HCT116 (cell line): ENCODE measurements around the gene NR6A1. TPM values are rescaled to one million over a fixed set of nuclear protein-coding genes. Genes with fewer than 3 reads are reported as not detected.

Experiments used
- ATAC-seq: fragments of 200-7000 bp; cut with Tn5 transposase; 2 replicates; pipeline ENCODE4 v1.9.1; 2020; ENCODE audit warnings: mild to moderate bottlenecking, moderate library complexity
- BruUV-seq: library from RNA; stranded (reverse); fragments of 400-500 nt; replicated peaks from 2 replicates; lab custom pipeline; 2021; lab: Mats Ljungman, UMichigan
- CTCF ChIA-PET: fragments of 300-600 bp; sonication (Branson Sonifier 250); formaldehyde crosslinking; loops from one replicate; lab custom pipeline; 2021; ENCODE audit warnings: antibody characterized with exemption; lab: Charles Lee
- POLR2A ChIA-PET: fragments of 300-600, 350-600 bp; sonication (Branson Sonifier 250); formaldehyde crosslinking; loops from one replicate; lab custom pipeline; 2021; ENCODE audit warnings: antibody characterized with exemption; lab: Charles Lee
- RAD21 ChIA-PET, 2 experiments: fragments of 300-600 bp; sonication (Branson Sonifier 250); formaldehyde crosslinking; loops; one replicate each; lab custom pipeline; 2023; ENCODE audit warnings: low total read pairs in 2 of 2; ENCODE audit not compliant: uncharacterized antibody in 2 of 2, unreplicated experiment in 2 of 2, low non-redundant PET in 1 of 2; lab: Charles Lee
- DNase-seq: peaks from one replicate; pipeline ENCODE4 v3.0.0-alpha.2; 2010; ENCODE audit warnings: low read depth, low spot score
- H2AFZ ChIP-seq: fragments of 200-600 bp; shearing (Covaris generic), sonication (generic); 2 replicates; pipeline ENCODE4 v1.6.1; 2017; ENCODE audit warnings: low read depth, mixed run types, mixed read lengths, antibody characterized with exemption, low read length; ENCODE audit not compliant: poor library complexity, severe bottlenecking
- H3K27ac ChIP-seq: 2 replicates; pipeline ENCODE4 v1.5.1; 2012; ENCODE audit warnings: low read depth, low read length
- H3K27me3 ChIP-seq: fragments of 200-600 bp; sonication (generic); 2 replicates; pipeline ENCODE4 v1.6.1; 2016; ENCODE audit warnings: mixed run types, low read length, mixed read lengths; ENCODE audit not compliant: insufficient read depth
- H3K36me3 ChIP-seq, 2 experiments: fragments of 200-500 bp in 1 of 2; fragments of 200-600 bp in 1 of 2; sonication (Bioruptor generic) in 1 of 2; sonication (generic) in 1 of 2; 2 replicates each; pipeline versions ENCODE4 v1.5.1 to v1.6.1; 2014 to 2016; ENCODE audit warnings: low read length in 2 of 2, inconsistent platforms in 1 of 2, mixed read lengths in 1 of 2, mixed run types in 1 of 2; ENCODE audit not compliant: insufficient read depth in 2 of 2, control insufficient read depth in 1 of 2
- H3K4me1 ChIP-seq, 2 experiments: fragments of 200-600 bp in 1 of 2; sonication (generic) in 1 of 2; 2 replicates each; pipeline versions ENCODE4 v1.5.1 to v1.6.1; 2012 to 2017; ENCODE audit warnings: low read length in 2 of 2, inconsistent platforms in 1 of 2, mild to moderate bottlenecking in 1 of 2, mixed read lengths in 1 of 2, mixed run types in 1 of 2, moderate library complexity in 1 of 2; ENCODE audit not compliant: insufficient read depth in 2 of 2, control insufficient read depth in 1 of 2
- H3K4me2 ChIP-seq: fragments of 200-600 bp; sonication (generic); 2 replicates; pipeline ENCODE4 v1.6.1; 2017; ENCODE audit warnings: mixed run types, low read length, mixed read lengths
- H3K4me3 ChIP-seq, 2 experiments: fragments of 200-600 bp in 1 of 2; sonication (generic) in 1 of 2; replicated peaks in 1 of 2; 2 replicates each; pipeline ENCODE4 v1.5.1; 2011 to 2016; ENCODE audit warnings: low read length in 2 of 2, control low read depth in 1 of 2, low read depth in 1 of 2, mild to moderate bottlenecking in 1 of 2, mixed read lengths in 1 of 2, mixed run types in 1 of 2
- H3K79me2 ChIP-seq: fragments of 200-600 bp; sonication (generic); 2 replicates; pipeline ENCODE4 v1.6.1; 2017; ENCODE audit warnings: mild to moderate bottlenecking, mixed run types, low read length, moderate library complexity, mixed read lengths; ENCODE audit not compliant: insufficient read depth
- H3K9ac ChIP-seq: fragments of 200-600 bp; sonication (generic); 2 replicates; pipeline ENCODE4 v1.6.1; 2016; ENCODE audit warnings: low read length, mixed read lengths
- H3K9me2 ChIP-seq: fragments of 200-600 bp; sonication (generic), shearing (Covaris generic); 2 replicates; pipeline ENCODE4 v1.6.1; 2017; ENCODE audit warnings: mixed run types, mild to moderate bottlenecking, moderate library complexity; ENCODE audit not compliant: insufficient read depth
- H3K9me3 ChIP-seq, 2 experiments: fragments of 200-500 bp in 1 of 2; fragments of 200-600 bp in 1 of 2; sonication (Bioruptor generic) in 1 of 2; sonication (generic) in 1 of 2; 2 replicates each; pipeline ENCODE4 v1.6.1; 2014 to 2017; ENCODE audit warnings: low read length in 2 of 2, mixed read lengths in 2 of 2, inconsistent platforms in 1 of 2, low read depth in 1 of 2, mild to moderate bottlenecking in 1 of 2, mixed run types in 1 of 2, moderate library complexity in 1 of 2; ENCODE audit not compliant: control insufficient read depth in 1 of 2, insufficient read depth in 1 of 2
- H4K20me1 ChIP-seq: fragments of 200-600 bp; sonication (generic), shearing (Covaris generic); 2 replicates; pipeline ENCODE4 v1.6.1; 2017; ENCODE audit warnings: mixed run types, mild to moderate bottlenecking, moderate library complexity; ENCODE audit not compliant: insufficient read depth
- CBX3 ChIP-seq: IDR thresholded peaks from 2 replicates; pipeline ENCODE4 v1.6.1; 2012; ENCODE audit warnings: low read depth
- EGR1 ChIP-seq: IDR thresholded peaks from 2 replicates; pipeline ENCODE4 v1.6.1; 2012; ENCODE audit warnings: low read depth
- ELF1 ChIP-seq: IDR thresholded peaks from 2 replicates; pipeline ENCODE4 v1.6.1; 2012; ENCODE audit warnings: low read depth, borderline replicate concordance
- EZH2 ChIP-seq: fragments of 200-600 bp; sonication (generic); IDR thresholded peaks from 2 replicates; pipeline ENCODE4 v1.6.1; 2017; ENCODE audit warnings: antibody characterized with exemption, mixed run types
- FOSL1 ChIP-seq: IDR thresholded peaks from 2 replicates; pipeline ENCODE4 v1.6.1; 2012; ENCODE audit warnings: low read depth
- JUND ChIP-seq: IDR thresholded peaks from 2 replicates; pipeline ENCODE4 v1.6.1; 2012
- POLR2A ChIP-seq: IDR thresholded peaks from 2 replicates; pipeline ENCODE4 v1.7.0; 2011; ENCODE audit warnings: borderline replicate concordance; ENCODE audit not compliant: insufficient read depth, insufficient read length; ENCODE audit errors: extremely low read depth
- POLR2AphosphoS5 ChIP-seq: IDR thresholded peaks from 2 replicates; pipeline ENCODE4 v1.6.1; 2011; ENCODE audit warnings: mild to moderate bottlenecking, low read depth, low read length, moderate library complexity
- RAD21 ChIP-seq: IDR thresholded peaks from 2 replicates; pipeline ENCODE4 v1.6.1; 2012; ENCODE audit warnings: low read depth, mild to moderate bottlenecking
- SRF ChIP-seq: IDR thresholded peaks from 2 replicates; pipeline ENCODE4 v1.6.1; 2012; ENCODE audit warnings: low read depth
- TCF7L2 ChIP-seq: IDR thresholded peaks from 2 replicates; pipeline ENCODE4 v1.7.0; 2011; ENCODE audit warnings: borderline replicate concordance, inconsistent platforms; ENCODE audit not compliant: insufficient read depth, insufficient read length; ENCODE audit errors: extremely low read depth
- intact Hi-C: fragments of 100-400 bp; cut with micrococcal nuclease; formaldehyde crosslinking; loops from 2 replicates; pipeline ENCODE4 v1.10.0; 2022
- total RNA-seq: library from RNA; stranded (reverse); gene quantifications from one replicate; pipeline ENCODE4 v1.2.1, GENCODE V29; 2021; ENCODE audit not compliant: unreplicated experiment
- TF ChIP-seq, protein P1 (sequence below): IDR thresholded peaks from 2 replicates; pipeline ENCODE4 v1.6.1; 2011; ENCODE audit warnings: mild to moderate bottlenecking, low read length, moderate library complexity; ENCODE audit not compliant: insufficient replicate concordance; ENCODE audit errors: extremely low read depth
- TF ChIP-seq, protein P2 (sequence below): IDR thresholded peaks from 2 replicates; pipeline ENCODE4 v1.6.1; 2012
- TF ChIP-seq, protein P3 (sequence below): IDR thresholded peaks from 2 replicates; pipeline ENCODE4 v1.6.1; 2012; ENCODE audit warnings: low read depth

The NR6A1 gene
- total RNA-seq, 1 experiment from 2014 or later: 9.9 TPM

GRCh38 chr9:124496075-124496449, 275.0 kb downstream of the NR6A1 start:
- ChIA-PET CTCF (no interaction called here), RAD21 (no interaction called here), POLR2A (no interaction called here)
- no peaks in the 10 kb centered on the region for H4K20me1 ChIP-seq
- H3K27ac ChIP-seq: no peak overlapping the region
- H3K27me3 ChIP-seq: no peaks in the 10 kb centered on the region
- intact Hi-C loops: no loop called here
- H3K36me3 ChIP-seq: no peaks in the 10 kb centered on the region
- no peak for DNase-seq
- no peaks in the 10 kb centered on the region for H3K4me1 ChIP-seq
- H3K4me3 ChIP-seq: no peak overlapping the region
- ATAC-seq: no peak
- no peaks in the 10 kb centered on the region for H3K9me2 ChIP-seq
- no TSS peak for BruUV-seq
- no peaks in the 10 kb centered on the region for H3K9me3 ChIP-seq
- H3K9ac ChIP-seq: no peak overlapping the region
- H3K4me2 ChIP-seq: no peak overlapping the region
- no peaks in the 10 kb centered on the region for H3K79me2 ChIP-seq
- no peak for TF ChIP-seq RAD21
- TF ChIP-seq JUND: no peak
- TF ChIP-seq, protein P1, sequence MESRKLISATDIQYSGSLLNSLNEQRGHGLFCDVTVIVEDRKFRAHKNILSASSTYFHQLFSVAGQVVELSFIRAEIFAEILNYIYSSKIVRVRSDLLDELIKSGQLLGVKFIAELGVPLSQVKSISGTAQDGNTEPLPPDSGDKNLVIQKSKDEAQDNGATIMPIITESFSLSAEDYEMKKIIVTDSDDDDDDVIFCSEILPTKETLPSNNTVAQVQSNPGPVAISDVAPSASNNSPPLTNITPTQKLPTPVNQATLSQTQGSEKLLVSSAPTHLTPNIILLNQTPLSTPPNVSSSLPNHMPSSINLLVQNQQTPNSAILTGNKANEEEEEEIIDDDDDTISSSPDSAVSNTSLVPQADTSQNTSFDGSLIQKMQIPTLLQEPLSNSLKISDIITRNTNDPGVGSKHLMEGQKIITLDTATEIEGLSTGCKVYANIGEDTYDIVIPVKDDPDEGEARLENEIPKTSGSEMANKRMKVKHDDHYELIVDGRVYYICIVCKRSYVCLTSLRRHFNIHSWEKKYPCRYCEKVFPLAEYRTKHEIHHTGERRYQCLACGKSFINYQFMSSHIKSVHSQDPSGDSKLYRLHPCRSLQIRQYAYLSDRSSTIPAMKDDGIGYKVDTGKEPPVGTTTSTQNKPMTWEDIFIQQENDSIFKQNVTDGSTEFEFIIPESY: no peak
- TF ChIP-seq CBX3: no peak
- TF ChIP-seq FOSL1: no peak
- H2AFZ ChIP-seq: no peak overlapping the region

- intact Hi-C loops: no loop called here
- H3K4me3 ChIP-seq: no peak overlapping the region
- no peaks in the 10 kb centered on the region for H3K4me1 ChIP-seq
- H3K36me3 ChIP-seq: no peaks in the 10 kb centered on the region
- ChIA-PET CTCF (no interaction called here), RAD21 (no interaction called here), POLR2A (no interaction called here)
- no peak overlapping the region for H3K9ac ChIP-seq
- H3K27ac ChIP-seq: no peak overlapping the region
- H3K79me2 ChIP-seq: no peaks in the 10 kb centered on the region
- no peak for ATAC-seq
- BruUV-seq: no TSS peak
- H4K20me1 ChIP-seq: no peaks in the 10 kb centered on the region
- no peak for DNase-seq
- H3K9me2 ChIP-seq: no peaks in the 10 kb centered on the region
- no peak overlapping the region for H3K4me2 ChIP-seq
- no peak overlapping the region for H2AFZ ChIP-seq
- H3K9me3 ChIP-seq: no peaks in the 10 kb centered on the region
- H3K27me3 ChIP-seq: no peaks in the 10 kb centered on the region
- TF ChIP-seq JUND (no peak), SRF (no peak), EZH2 (no peak), EGR1 (no peak), FOSL1 (no peak), ELF1 (no peak), POLR2A (no peak), TCF7L2 (no peak), POLR2AphosphoS5 (no peak)
- TF ChIP-seq, protein P2, sequence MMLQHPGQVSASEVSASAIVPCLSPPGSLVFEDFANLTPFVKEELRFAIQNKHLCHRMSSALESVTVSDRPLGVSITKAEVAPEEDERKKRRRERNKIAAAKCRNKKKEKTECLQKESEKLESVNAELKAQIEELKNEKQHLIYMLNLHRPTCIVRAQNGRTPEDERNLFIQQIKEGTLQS: no peak
- TF ChIP-seq, protein P3, sequence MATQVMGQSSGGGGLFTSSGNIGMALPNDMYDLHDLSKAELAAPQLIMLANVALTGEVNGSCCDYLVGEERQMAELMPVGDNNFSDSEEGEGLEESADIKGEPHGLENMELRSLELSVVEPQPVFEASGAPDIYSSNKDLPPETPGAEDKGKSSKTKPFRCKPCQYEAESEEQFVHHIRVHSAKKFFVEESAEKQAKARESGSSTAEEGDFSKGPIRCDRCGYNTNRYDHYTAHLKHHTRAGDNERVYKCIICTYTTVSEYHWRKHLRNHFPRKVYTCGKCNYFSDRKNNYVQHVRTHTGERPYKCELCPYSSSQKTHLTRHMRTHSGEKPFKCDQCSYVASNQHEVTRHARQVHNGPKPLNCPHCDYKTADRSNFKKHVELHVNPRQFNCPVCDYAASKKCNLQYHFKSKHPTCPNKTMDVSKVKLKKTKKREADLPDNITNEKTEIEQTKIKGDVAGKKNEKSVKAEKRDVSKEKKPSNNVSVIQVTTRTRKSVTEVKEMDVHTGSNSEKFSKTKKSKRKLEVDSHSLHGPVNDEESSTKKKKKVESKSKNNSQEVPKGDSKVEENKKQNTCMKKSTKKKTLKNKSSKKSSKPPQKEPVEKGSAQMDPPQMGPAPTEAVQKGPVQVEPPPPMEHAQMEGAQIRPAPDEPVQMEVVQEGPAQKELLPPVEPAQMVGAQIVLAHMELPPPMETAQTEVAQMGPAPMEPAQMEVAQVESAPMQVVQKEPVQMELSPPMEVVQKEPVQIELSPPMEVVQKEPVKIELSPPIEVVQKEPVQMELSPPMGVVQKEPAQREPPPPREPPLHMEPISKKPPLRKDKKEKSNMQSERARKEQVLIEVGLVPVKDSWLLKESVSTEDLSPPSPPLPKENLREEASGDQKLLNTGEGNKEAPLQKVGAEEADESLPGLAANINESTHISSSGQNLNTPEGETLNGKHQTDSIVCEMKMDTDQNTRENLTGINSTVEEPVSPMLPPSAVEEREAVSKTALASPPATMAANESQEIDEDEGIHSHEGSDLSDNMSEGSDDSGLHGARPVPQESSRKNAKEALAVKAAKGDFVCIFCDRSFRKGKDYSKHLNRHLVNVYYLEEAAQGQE: no peak
These were observed 275.7 kb downstream of the NR6A1 start for GRCh38 chr9:124495126-124496074.
